Measurements from ENCODE around the gene SORCS2. TPM values are rescaled to one million over a fixed set of nuclear protein-coding genes. Genes with fewer than 3 reads are reported as not detected.

Gene SORCS2
- total and polyA plus RNA-seq, 2 of the 13 experiments (the other 11 are each of a cell fraction or from before 2014, with no cell fraction given), result 0.82 to 1.0 TPM

DNA sequence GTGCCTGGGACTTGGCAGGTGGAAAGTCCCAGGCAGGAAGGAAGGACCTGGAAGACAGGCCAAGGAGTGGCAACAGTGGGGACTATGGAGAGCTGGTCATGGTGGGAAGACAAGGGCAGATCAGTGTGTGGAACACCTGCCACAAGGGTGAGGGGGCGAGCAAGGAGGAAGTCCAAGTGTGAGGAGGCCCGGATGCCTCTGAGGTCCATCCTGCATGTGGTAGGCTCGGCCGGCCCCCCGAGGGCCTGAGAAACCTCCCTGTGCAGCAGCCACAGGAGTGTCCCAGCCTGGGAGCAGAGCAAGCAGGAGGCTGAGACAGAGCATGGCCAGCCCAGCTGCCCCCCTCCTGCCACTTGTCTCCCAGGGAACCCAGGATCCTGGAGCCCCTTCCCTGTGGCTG is 282.9 kb downstream of the SORCS2 start (continued):
- no peak for TF ChIP-seq NFE2L1 (CRISPR knock-in tag; IDR thresholded peaks at IDR 0.05; ENCODE audit: borderline replicate concordance)
- TF ChIP-seq, protein P1, sequence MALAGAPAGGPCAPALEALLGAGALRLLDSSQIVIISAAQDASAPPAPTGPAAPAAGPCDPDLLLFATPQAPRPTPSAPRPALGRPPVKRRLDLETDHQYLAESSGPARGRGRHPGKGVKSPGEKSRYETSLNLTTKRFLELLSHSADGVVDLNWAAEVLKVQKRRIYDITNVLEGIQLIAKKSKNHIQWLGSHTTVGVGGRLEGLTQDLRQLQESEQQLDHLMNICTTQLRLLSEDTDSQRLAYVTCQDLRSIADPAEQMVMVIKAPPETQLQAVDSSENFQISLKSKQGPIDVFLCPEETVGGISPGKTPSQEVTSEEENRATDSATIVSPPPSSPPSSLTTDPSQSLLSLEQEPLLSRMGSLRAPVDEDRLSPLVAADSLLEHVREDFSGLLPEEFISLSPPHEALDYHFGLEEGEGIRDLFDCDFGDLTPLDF (CRISPR knock-in tag; IDR thresholded peaks at IDR 0.05), result no peak
- no peak for TF ChIP-seq SUZ12 (IDR thresholded peaks at IDR 0.05; ENCODE audit: low read depth, low read length)

DNA sequence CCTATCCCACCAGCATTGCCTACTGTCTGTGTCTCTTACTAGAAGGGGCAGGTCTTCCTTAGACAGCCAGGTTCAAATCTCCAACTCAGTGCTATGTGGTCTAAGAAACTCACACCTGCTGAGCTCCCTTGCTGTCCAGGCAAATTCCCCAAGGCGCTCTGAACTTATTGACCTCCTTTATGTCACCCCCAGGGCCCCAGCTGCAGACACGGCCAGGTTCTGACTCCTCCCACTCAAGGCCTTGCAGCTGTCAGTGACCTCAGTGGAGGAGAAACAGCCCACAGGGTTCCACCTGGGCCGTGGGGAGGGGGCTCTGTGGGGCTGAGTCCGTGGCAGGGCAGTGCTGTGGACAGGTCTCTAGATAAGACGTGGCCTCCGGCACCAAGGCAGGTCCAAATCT is 284.5 kb downstream of the SORCS2 start:
- BruUV-seq (replicated peaks), result no TSS peak

More for the DNA sequence above, 284.5 kb downstream of the SORCS2 start:
- Histone ChIP-seq H3K4me3 (replicated peaks in 1 of 3; ENCODE audit: insufficient read depth in 1 of 3, low read depth in 2 of 3, low read length in 3 of 3) (no peak overlapping the region), H3K9me3 (ENCODE audit: low read length) (no peaks in the 10 kb centered on the region), H3K79me2 (ENCODE audit: insufficient read depth, low read length) (no peaks in the 10 kb centered on the region), H3K27ac (ENCODE audit: extremely low read length, insufficient read depth, low read length) (no peak overlapping the region), H2AFZ (ENCODE audit: low read length) (no peak overlapping the region), H4K20me1 (ENCODE audit: insufficient read depth, low read length) (no peaks in the 10 kb centered on the region), H3K9ac (ENCODE audit: insufficient read depth, low read depth, low read length) (no peak overlapping the region), H3K4me1 (ENCODE audit: insufficient read depth, low read length) (peaks cover 6% of the 10 kb centered on the region), H3K27me3 (ENCODE audit: control insufficient read depth in 1 of 2, insufficient read depth in 2 of 2, low read length in 2 of 2) (peaks cover 1 to 62% of the 10 kb centered on the region in 2 experiments; a peak in 4 of 5 replicates), H3K36me3 (replicated peaks in 1 of 2; ENCODE audit: control insufficient read depth in 1 of 2, insufficient read depth in 2 of 2, low read length in 2 of 2) (no peaks in the 10 kb centered on the region), H3K4me2 (ENCODE audit: low read depth, low read length) (no peak overlapping the region)
- no peak for FAIRE-seq
- intact Hi-C loops (cut with micrococcal nuclease; ENCODE audit: unreplicated experiment), result no loop called here
- 27% methylated on average over 2 of the region's 6 CpGs for WGBS (ENCODE audit: low lambda C conversion rate)
- in situ Hi-C loops (cut with HindIII; ENCODE audit: extremely low pct_ligation_motif_present, low pct_unique_long_range_greater_than_20kb), result no loop called here
- CTCF ChIA-PET (ENCODE audit: low intra/inter-chr PET ratio, low total read pairs), result no interaction called here
- TF ChIP-seq TCF7 (IDR thresholded peaks at IDR 0.05; ENCODE audit: low read depth) (no peak), TGIF2 (CRISPR knock-in tag; IDR thresholded peaks at IDR 0.05) (no peak), MTA3 (CRISPR knock-in tag; IDR thresholded peaks at IDR 0.05) (no peak), SRY (CRISPR knock-in tag; IDR thresholded peaks at IDR 0.05) (no peak), HNRNPK (IDR thresholded peaks at IDR 0.05; ENCODE audit: low read depth, low read length, poor library complexity, severe bottlenecking) (no peak), ZNF607 (CRISPR knock-in tag; IDR thresholded peaks at IDR 0.05; ENCODE audit: borderline replicate concordance) (no peak), GATA4 (IDR thresholded peaks at IDR 0.05; ENCODE audit: borderline replicate concordance, low read depth) (no peak), MTF1 (CRISPR knock-in tag; IDR thresholded peaks at IDR 0.05) (no peak), PHF8 (CRISPR knock-in tag; IDR thresholded peaks at IDR 0.05) (no peak), ZNF773 (CRISPR knock-in tag; IDR thresholded peaks at IDR 0.05; ENCODE audit: borderline replicate concordance) (no peak)
- TF ChIP-seq, protein P2, sequence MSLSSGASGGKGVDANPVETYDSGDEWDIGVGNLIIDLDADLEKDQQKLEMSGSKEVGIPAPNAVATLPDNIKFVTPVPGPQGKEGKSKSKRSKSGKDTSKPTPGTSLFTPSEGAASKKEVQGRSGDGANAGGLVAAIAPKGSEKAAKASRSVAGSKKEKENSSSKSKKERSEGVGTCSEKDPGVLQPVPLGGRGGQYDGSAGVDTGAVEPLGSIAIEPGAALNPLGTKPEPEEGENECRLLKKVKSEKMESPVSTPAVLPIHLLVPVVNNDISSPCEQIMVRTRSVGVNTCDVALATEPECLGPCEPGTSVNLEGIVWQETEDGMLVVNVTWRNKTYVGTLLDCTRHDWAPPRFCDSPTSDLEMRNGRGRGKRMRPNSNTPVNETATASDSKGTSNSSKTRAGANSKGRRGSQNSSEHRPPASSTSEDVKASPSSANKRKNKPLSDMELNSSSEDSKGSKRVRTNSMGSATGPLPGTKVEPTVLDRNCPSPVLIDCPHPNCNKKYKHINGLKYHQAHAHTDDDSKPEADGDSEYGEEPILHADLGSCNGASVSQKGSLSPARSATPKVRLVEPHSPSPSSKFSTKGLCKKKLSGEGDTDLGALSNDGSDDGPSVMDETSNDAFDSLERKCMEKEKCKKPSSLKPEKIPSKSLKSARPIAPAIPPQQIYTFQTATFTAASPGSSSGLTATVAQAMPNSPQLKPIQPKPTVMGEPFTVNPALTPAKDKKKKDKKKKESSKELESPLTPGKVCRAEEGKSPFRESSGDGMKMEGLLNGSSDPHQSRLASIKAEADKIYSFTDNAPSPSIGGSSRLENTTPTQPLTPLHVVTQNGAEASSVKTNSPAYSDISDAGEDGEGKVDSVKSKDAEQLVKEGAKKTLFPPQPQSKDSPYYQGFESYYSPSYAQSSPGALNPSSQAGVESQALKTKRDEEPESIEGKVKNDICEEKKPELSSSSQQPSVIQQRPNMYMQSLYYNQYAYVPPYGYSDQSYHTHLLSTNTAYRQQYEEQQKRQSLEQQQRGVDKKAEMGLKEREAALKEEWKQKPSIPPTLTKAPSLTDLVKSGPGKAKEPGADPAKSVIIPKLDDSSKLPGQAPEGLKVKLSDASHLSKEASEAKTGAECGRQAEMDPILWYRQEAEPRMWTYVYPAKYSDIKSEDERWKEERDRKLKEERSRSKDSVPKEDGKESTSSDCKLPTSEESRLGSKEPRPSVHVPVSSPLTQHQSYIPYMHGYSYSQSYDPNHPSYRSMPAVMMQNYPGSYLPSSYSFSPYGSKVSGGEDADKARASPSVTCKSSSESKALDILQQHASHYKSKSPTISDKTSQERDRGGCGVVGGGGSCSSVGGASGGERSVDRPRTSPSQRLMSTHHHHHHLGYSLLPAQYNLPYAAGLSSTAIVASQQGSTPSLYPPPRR (CRISPR knock-in tag; IDR thresholded peaks at IDR 0.05; ENCODE audit: borderline replicate concordance), result no peak
- TF ChIP-seq, protein P3, sequence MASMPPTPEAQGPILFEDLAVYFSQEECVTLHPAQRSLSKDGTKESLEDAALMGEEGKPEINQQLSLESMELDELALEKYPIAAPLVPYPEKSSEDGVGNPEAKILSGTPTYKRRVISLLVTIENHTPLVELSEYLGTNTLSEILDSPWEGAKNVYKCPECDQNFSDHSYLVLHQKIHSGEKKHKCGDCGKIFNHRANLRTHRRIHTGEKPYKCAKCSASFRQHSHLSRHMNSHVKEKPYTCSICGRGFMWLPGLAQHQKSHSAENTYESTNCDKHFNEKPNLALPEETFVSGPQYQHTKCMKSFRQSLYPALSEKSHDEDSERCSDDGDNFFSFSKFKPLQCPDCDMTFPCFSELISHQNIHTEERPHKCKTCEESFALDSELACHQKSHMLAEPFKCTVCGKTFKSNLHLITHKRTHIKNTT (CRISPR knock-in tag; IDR thresholded peaks at IDR 0.05), result no peak
- DNase-seq (ENCODE audit: low spot score), result no peak
- POLR2A ChIA-PET, result no interaction called here
- no peak for ATAC-seq
